Mononuclear cell (primary cell): ENCODE measurements around the gene TNNT1. TPM values are rescaled to one million over a fixed set of nuclear protein-coding genes. Genes with fewer than 3 reads are reported as not detected.
"Not testable (repeated sequence)": the region's sequence is repeated elsewhere in the genome, so short reads cannot be mapped to it uniquely, and the experiment has no call there.

Experiments
- H3K27me3 ChIP-seq: 2 replicates; pipeline ENCODE4 v1.6.0; 2011; ENCODE audit warnings: low read length, control low read depth; ENCODE audit not compliant: insufficient read depth
- H3K4me1 ChIP-seq: 2 replicates; pipeline ENCODE4 v1.5.1; 2011; ENCODE audit warnings: mild to moderate bottlenecking, low read length, control low read depth; ENCODE audit not compliant: insufficient read depth
- H3K4me3 ChIP-seq: 2 replicates; pipeline ENCODE4 v1.5.1; 2011; ENCODE audit warnings: mild to moderate bottlenecking, low read length, moderate library complexity
- H3K9me3 ChIP-seq: 2 replicates; pipeline ENCODE4 v1.5.1; 2011; ENCODE audit warnings: low read depth, mild to moderate bottlenecking, control low read depth, low read length
- total RNA-seq: library from RNA; depleted of rRNA; stranded (reverse); fragments of >200 nt; gene quantifications from one replicate; pipeline ENCODE4 v1.2.3, GENCODE V29; 2012

Gene TNNT1
- total RNA-seq, 1 donor, result 9.7 TPM

DNA sequence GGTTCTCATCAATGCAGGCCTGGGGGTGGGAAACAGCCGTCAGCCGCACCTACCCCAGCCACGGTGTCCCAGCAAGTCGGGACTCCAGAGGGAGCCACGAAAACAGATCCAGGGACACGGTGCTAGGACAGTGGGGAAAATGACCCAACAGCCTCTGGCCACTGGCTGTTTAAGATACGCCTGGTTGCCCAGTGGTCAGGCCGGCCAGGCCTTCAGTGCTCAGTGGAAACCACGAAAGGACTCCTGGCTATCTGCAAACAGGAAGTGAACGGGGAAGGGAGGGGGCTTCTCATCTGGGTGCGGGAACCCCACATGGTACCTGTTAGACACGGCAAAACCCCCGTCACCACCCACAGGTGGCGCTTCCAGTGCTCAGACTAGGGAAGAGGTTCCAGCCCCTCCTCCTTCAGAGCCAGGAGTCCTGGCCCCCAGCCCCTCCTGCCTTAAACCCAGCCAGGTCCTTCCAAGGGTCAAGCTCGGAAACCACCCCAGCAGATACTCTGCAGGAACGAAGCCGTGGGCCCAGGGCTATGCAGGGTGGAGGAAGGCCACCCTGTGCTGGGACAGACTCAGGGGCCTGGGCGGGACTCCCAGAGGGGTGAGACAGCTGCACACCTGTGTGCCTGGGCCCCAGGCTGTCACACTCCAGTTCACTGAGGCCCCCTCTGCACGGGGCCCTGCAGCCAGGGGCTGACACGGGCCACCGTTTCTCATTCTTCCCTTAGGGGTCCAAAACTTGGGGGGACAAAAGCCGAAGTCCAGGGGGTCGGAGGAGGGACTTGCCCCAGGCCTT is 36.0 kb downstream of the TNNT1 start:
- no peaks in the 10 kb centered on the region for H3K9me3 ChIP-seq
- H3K4me1 ChIP-seq, result peaks cover 18% of the 10 kb centered on the region

DNA sequence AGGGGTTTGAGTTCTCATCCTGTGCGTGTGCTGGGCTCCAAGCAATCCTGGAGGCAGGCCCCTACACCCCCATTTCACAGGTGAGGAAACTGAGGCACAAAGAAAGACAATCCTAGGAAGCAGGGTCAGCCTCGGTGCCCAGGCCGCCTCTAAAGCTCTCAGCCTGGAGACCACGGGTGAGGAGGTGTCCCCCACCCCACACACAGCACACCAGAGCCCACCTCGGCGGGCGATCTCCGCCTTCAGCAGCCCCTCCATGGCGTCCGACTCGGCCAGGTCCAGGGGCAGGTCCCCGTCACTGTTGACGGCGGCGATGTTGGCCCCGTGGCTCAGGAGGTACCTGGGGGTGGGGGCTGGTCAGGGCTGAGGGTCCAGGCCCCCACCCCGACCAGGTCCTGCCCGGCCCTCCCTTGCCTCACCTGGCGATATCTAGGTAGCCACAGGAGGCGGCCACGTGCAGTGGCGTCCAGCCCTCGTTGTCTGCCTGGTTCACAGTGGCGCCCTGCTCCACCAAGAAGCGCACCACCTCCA is 36.7 kb downstream of the TNNT1 start:
- H3K4me3 ChIP-seq, result no peak overlapping the region
- H3K27me3 ChIP-seq, result no peaks in the 10 kb centered on the region
- no peaks in the 10 kb centered on the region for H3K9me3 ChIP-seq
- H3K4me1 ChIP-seq, result peaks cover 17% of the 10 kb centered on the region

More for the DNA sequence above, 36.0 kb downstream of the TNNT1 start:
- H3K4me3 ChIP-seq, result no peak overlapping the region
- H3K27me3 ChIP-seq, result no peaks in the 10 kb centered on the region

DNA sequence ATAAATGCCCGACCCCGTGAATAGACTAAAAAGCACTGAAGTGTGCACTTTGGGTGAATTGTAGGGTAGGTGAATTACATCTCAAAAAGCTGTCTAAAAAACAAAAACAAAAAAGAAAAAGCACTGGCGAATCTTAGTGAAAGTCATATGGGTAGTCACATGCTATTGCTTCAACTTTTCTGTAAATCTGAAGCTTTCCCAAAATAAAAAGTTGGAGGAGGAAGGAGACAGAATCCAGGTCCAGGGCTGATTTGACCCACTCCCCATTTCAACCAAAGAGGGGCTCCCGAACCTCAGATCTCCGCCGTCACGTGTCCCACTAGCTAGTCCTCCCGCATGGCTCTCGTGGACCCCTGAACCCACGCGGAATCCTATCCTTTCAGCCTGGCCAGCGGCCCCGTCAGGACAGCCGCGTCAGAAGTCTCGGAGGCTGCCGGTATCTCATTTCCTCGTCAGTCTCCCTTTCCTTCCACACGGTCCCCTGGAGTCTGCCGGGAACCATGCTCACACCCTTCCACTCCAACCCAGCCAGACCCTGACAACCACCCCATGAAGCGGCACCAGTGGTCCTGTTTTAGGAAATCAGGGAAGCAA is 37.7 kb downstream of the TNNT1 start:
- H3K27me3 ChIP-seq, result no peaks in the 10 kb centered on the region
- no peak overlapping the region for H3K4me3 ChIP-seq
- H3K4me1 ChIP-seq, result peaks cover 13% of the 10 kb centered on the region
- no peaks in the 10 kb centered on the region for H3K9me3 ChIP-seq

DNA sequence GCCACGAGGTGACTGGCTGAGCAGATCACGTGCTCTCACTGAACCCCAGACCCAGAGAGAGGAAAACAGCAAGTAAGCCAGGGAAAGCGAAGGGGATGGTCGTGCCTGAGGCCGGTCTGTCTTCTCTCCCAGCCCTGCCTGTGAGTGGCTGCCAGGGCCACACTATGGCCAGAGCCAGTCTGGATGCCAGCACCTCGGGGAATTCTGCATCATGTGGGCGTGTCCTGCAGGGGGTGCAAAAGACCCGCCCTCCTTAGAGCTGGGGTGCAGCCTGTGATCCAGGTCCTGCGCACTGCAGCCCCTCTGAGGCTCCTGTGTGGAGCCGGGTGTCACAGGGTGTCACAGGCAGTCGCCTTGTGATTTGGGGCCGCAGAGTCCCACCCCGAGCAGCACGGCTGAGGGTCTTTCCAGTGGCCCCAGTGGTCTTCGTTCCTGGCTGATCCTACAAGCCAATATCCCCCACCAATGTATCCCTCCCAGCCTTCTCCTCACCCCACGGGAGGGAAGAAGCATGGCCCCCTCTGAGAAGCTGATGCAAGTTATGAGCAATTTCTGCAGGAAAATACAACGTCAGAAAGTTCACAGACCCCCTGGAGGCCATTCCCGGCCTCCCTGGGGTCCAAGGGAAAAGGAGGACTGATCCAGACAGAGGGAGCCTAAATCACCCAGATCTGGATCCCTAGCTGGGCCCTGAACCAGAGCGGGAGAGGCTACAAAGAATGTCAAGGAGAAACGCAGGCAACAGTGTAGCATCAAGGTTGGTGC is 39.3 kb downstream of the TNNT1 start:
- no peaks in the 10 kb centered on the region for H3K4me1 ChIP-seq
- H3K27me3 ChIP-seq, result no peaks in the 10 kb centered on the region
- H3K4me3 ChIP-seq, result no peak overlapping the region

DNA sequence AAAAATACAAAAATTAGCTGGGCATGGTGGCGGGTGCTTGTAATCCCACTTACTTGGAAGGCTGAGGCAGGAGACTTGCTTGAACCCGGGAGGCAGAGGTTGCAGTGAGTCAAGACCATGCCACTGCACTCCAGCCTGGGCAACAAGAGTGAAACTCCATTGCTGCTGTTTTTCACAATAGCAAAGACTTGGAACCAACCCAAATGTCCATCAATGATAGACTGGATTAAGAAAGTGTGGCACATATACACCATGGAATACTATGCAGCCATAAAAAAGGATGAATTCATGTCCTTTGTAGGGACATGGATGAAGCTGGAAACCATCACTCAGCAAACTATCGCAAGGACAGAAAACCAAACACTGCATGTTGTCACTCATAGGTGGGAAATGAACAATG is 41.8 kb downstream of the TNNT1 start:
- not testable (repeated sequence) for H3K9me3 ChIP-seq, H3K27me3 ChIP-seq, H3K4me3 ChIP-seq, H3K4me1 ChIP-seq

More for the DNA sequence above, 39.3 kb downstream of the TNNT1 start:
- H3K9me3 ChIP-seq, result no peaks in the 10 kb centered on the region

DNA sequence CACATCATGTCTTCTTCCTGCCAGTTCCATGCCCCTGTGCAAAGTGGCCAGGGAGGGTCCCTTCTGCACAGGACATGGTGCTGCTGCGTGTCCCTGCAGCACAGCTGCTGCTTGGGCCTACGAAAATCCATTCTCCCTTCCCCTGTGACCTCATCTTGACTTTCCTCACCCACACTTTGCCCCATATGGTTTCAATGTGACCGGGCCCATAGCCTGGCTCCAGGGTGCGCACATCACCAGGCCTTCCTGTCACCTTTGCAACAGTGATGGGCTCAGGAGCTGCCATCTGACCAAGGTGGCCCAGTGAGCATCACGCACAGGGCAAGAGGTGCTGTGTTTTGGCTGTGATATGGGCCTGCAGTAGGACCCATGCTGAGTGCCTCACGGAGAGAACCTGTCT is 42.4 kb downstream of the TNNT1 start:
- Histone ChIP-seq H3K9me3 (no peaks in the 10 kb centered on the region), H3K27me3 (no peaks in the 10 kb centered on the region), H3K4me1 (no peaks in the 10 kb centered on the region), H3K4me3 (no peak overlapping the region)

DNA sequence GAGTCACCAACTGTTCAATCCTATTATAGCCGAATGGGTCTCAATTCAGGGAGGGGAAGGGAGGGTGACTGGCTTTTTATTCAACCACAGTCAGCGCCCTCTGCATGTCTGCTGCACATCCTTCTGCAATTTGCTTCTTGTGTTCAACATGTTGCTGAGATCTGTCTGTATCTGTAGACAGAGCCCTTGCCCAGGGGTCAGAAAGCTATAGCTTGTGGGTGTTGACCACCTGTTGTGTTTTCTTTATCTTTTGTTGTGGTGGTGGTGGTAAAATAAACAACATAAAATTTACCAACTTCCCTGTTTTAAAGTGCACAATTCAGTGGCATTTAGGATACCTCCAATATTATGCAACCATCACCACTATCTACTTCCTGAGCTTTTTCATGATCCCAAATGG is 43.8 kb downstream of the TNNT1 start:
- Histone ChIP-seq H3K27me3 (no peaks in the 10 kb centered on the region), H3K9me3 (no peaks in the 10 kb centered on the region), H3K4me1 (no peaks in the 10 kb centered on the region), H3K4me3 (no peak overlapping the region)

DNA sequence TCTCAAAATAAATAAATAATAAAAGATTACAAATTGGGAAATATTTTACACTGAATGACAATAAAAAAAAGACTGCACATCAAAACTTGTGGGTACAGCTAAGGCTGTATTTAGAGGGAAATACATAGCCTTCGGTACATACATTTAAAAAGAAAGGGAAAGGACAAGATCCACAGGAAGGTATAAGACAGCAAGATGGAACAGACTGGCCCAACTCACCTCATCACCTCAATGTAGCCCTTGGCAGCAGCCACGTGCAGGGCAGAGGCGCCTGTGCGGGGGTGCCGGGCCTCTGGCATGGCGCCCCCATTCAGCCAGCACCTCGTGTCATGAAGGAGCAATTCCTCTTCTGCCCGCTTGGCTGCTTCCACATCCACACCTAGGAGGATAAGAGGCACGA is 45.8 kb downstream of the TNNT1 start:
- H3K4me3 ChIP-seq, result no peak overlapping the region
- peaks cover 9% of the 10 kb centered on the region for H3K4me1 ChIP-seq
- no peaks in the 10 kb centered on the region for H3K27me3 ChIP-seq
- H3K9me3 ChIP-seq, result no peaks in the 10 kb centered on the region

DNA sequence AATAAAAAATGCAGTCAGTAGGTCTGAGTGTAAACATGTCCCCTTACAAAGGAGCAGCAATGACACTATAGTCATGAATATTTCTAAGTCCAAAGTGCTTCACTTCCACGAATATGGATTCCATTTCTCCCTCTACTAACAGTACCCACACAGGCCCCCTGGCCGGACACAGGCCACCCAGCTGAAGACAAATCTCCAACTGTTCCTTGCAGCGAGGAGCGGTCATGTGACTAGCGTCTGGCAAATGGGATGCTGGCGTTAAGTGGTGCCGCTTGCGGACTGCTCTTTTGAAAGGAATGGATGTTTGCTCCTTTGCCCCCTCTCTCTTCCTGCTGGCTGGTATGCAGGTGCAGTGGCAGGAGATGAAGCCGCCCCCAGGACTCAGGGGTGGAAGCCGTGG is 47.7 kb downstream of the TNNT1 start:
- Histone ChIP-seq H3K4me3 (no peak overlapping the region), H3K9me3 (no peaks in the 10 kb centered on the region), H3K27me3 (no peaks in the 10 kb centered on the region), H3K4me1 (peaks cover 11% of the 10 kb centered on the region)

DNA sequence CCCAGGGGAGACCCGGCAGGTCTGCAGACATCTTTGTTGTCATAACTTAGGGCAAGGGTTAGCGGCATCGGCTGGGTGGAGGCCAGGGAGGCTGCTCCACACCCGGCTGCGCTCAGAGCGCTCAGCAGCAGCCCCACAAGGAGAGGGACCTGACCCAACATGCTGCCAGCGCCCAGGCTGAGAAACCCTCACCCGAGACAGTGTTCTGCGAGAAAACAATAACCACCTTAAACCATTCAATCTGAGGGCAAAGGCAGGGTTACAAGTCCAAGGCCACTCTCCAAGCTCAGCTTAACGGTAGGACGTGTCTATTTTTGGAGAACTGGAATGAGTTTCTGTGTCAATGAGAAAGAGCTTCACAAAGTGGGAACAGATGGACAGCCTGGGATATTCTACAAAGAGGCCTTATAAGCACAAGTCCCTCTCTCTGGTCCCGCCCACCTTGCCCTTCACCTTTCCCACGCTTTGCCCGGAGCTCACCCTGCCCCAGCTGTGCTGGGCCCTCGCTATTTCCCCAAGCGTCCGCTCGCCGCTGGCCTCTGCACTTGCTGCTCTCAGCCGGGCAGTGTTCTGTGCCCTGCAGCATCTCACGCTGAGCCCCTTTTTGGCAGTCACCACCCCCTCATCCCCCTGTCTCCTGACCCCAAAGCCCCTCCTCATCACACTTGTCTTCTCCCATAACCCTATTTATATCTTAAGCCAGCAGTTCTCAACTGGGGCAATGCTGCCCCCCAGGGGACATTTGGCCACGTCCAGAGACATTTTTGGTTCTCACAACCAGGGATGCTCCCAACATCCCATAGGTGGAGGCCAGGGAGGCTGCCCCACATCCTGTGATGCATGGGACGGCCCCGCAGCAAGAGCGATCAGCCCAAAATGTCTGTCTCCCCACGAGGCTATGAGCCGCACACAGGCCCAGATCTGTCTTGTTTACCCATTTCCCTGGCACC is 49.2 kb downstream of the TNNT1 start:
- H3K4me3 ChIP-seq, result no peak overlapping the region
- no peaks in the 10 kb centered on the region for H3K9me3 ChIP-seq
- H3K4me1 ChIP-seq, result peaks cover 11% of the 10 kb centered on the region
- no peaks in the 10 kb centered on the region for H3K27me3 ChIP-seq

DNA sequence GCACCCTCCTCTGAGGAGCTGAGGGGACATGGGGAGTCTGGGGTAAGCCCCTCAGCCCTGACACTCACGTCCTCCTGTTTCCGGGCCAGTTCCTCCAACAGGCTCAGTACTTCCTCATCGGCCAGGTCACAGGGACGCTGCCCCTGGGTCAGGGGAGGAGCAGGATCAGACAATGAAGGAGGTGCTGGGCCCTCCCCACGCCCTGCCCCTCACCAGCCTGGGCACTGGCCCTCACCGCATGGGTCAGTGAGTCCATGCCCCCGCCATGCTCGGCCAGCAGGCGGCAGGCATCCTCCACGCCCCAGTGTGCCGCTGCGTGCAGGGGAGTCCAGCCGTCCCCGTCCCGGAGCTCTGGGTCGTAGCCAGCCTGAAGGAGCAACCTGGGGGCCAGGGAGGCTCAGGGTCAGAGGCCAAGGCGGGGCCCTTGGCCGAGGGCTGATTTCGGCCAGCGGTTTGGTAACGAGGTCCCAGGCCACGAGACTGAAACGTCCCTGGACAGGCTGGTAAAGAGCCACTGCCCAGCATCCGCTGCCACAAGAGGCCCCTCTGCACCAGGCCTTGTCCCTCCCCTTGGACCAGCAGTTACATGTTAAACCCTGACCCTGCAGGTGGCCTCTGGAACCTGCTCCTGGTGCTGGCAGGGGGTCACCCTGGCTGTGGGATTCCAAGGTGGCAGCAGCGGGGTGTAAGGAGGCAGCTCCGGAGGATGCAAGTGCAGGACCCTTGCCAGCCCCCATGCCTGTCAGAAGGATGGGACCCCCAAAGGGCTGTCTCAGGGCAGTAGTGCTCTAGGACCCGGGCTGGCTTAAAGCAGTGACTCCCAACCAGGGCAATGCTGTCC is 50.1 kb downstream of the TNNT1 start:
- Histone ChIP-seq H3K4me1 (peaks cover 11% of the 10 kb centered on the region), H3K9me3 (no peaks in the 10 kb centered on the region), H3K27me3 (no peaks in the 10 kb centered on the region), H3K4me3 (no peak overlapping the region)

DNA sequence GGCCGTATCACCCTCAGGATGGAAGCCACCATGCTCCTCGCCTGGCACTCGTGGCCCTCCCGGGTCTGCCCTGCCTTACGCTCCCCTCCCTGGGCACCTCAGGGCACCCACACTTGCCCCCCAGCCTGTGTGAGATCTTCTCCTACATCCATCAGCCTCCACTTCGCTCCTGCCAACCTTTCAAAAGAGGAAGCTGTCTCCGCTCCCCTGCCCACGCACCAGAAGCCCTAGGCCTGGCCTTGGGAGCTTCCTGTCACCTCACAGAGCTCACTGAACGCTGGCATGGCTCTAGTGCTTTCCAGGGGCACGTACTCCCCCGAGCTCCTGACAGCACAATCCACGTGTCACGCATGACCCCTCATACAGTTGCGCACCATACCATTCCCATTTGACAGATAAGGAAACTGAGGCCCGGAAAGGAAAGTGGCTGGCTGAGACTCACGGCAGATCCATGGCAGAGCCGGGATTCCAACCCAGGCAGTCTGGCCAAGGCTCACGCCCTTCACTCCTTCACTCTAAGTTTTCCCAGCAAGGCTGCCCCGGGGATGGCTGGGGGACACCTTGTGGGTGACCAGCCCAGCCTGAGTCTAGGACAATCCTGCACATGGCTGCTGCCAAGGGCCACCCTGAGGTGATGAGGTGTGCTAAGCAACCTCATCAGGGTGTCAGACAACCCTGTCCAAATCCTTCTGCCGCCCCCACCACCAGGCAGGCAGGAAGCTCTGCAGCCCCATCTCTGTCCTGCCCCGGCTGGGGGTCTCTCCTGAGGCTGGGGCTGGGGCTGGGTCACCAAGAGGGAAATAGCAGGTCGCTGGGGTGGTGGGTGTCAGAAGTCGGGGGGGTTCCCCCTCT is 50.9 kb downstream of the TNNT1 start:
- H3K27me3 ChIP-seq, result no peaks in the 10 kb centered on the region
- no peaks in the 10 kb centered on the region for H3K9me3 ChIP-seq
- no peak overlapping the region for H3K4me3 ChIP-seq
- peaks cover 11% of the 10 kb centered on the region for H3K4me1 ChIP-seq

DNA sequence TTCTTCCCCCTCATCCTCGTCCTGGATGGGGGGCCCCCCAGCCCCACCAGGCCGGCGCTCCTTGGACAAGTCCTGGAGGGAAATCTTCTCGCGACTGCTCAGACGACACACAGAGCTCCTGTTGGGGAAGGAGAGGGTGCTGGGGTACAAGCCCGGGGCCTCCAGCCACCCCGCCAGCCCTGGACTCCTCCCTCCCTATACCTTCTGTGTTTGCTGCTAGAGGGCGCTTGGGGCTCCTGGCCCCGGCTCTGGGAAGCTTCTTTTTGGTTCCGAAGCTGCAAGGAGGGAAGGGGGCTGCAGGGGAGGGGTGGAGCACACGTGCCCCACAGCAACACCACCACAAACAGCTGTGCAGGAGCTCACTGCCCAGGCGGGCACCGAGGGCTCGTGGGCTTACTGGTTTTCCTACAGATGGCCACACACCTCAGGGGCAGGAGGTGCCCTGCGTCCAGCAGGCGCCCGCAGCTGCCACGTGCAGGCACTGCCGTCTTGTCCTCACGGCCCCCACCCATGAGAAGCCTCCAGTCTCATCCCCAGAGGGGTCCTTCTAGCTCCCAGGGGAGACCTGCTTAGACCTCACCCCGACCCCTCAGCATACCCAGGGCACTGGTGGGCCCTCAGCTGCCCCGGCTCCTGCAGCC is 52.8 kb downstream of the TNNT1 start:
- Histone ChIP-seq H3K27me3 (no peaks in the 10 kb centered on the region), H3K4me3 (no peak overlapping the region), H3K9me3 (no peaks in the 10 kb centered on the region), H3K4me1 (peaks cover 11% of the 10 kb centered on the region)
